HG03025 (cell line): ENCODE measurements around the gene CCRL2.
"Not testable (repeated sequence)": the region's sequence is repeated elsewhere in the genome, so short reads cannot be mapped to it uniquely, and the experiment has no call there.

Experiments
- ATAC-seq: cut with Tn5 transposase; IDR thresholded peaks from one replicate; pipeline ENCODE4 v1.9.1; 2021; ENCODE audit warnings: mild to moderate bottlenecking, moderate library complexity; ENCODE audit not compliant: unreplicated experiment, low FRiP score

The CCRL2 gene

DNA sequence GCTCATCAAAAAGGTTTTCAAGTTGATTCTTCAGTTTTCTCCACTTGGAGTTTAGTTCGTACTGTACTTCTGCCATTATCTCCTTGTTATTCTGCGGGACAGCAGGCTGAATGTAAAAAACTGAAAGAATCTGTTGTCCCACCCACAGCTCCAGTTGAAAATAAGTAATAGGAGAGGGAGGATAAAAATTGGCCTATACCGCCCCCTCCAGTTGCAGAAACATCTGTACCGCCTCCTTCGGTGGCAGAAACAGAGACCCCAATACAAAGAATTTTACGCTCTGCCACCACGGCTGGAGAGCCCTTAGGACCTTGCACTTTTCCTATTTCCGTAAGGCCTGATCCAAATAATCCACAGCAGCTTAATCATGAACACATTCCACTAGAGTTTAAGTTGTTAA lies 20.3 kb downstream of the CCRL2 start:
- ATAC-seq = not testable (repeated sequence)

DNA sequence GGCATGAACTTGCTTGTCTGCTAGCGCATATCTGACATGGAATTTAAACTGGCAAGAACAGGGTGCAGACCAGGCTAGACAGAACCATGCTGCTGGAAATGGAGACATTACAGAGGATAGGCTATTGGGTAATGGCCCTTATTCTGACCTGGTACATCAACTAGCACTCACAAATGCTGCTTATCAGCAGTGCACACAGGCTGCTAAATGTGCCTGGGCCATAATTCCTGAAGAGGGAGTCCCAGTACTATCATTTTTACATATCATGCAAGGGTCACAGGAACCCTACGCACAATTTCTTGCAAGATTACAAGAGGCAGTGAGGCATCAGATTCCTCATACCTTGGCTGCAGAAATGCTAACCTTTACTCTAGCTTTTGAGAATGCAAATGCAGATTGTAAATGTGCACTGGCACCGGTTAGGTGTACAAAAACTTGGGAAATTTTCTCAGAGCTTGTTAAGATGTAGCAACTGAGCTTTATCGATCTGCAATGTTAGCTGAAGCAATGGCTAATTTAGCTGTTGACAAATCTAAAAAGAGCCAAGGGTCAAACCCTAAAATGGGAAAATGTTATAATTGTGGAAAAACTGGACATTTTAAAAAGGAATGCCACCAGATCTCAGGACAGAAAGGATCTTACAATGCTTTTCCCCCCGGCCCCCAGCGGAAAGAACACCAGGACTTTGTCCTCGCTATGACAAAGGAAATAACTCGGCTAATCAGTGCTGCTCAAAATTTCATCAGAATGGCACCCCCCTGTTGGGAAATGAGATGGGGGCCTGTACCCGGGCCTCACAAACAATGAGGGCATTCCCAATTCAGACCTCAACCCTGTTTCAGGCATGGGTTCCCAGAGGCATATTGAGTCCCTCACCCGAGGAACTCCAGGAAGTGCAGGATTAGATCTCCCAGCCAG lies 21.1 kb downstream of the CCRL2 start:
- no peak for ATAC-seq

DNA sequence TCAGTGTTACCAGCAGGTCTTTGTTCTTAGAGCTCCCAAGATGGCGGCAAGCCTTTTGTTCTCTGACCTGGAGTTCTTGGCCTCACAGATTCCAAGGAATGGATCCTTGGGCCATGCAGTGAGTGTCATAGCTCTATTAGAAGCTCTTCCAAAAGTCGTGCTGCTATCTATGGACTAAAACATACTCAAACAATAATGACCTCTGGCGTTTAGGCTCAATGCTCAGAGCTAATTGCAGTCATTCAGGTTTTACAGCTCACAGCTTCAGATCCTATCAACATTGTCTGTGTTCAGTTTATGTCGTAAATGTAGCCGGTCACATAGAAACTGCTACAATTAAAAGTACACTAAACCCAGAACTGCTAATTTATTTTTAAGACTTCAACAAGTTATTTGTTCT lies 22.2 kb downstream of the CCRL2 start:
- ATAC-seq = no peak

DNA sequence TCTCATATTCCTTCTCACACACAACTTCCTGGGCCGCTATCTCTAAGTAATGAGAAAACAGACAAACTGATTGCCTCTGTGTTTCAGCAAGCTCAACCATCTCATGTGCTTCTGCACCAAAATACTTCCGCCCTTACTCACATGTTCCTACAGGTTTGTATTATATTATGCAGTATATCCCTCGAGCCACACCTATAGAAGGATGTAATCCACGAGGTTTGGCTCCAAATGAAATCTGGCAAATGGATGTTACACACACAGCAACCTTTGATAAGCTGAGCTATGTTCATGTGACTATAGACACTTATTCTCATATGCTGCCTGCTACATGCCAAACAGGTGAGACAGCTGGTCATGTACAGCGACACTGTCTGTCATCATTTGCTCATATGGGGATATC lies 22.6 kb downstream of the CCRL2 start:
- ATAC-seq = no peak

DNA sequence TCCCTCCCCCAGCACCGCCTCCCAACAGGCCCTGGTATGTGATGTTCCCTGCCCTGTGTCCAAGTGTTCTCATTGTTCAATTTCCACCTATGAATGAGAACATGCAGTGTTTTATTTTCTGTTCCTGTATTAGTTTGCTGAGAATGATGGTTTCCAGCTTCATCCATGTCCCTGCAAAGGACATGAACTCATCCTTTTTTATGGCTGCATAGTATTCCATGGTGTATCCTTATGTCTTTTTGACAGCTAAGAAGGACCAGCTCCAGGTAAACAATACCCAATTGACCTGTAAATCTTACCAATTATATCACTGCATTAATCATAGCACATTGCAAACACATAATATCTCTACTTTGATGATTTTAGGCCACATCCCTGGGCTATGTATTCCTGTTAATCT lies 23.8 kb downstream of the CCRL2 start:
- ATAC-seq = not testable (repeated sequence)

DNA sequence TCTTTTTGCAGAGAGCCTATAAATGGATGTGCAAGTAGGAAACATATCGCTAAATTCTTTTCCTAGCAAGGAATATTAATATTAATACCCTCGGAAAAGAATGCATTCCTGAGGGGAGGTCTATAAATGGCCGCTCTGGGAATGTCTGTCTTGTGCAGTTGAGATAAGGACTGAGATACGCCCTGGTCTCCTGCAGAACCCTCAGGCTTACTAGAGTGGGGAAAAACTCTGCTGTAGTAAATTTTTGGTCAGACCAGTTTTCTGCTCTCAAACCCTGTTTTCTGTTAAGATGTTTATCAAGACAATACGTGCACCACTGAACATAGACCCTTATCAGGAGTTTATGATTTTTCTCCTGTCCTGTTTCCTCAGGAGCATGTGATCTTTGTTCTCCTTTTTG lies 24.8 kb downstream of the CCRL2 start:
- ATAC-seq = not testable (repeated sequence)

DNA sequence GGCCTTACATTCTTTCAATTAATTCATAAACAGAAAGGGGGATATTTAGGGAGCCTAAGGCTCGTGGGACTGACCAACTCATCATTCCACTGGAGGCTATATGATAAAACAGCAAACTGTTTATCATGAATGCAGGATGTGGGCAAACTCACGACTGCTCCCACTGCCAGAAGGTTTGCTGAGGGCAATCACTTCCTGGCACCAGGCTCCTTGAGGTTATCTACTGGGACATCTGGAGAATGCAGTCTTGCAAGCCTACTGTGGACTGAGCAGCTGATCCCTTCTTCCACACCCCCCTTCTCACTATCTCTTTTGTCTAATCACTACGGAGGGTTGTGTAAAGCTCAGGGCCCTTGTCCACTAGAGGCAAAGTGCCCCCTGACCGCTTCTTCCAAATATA lies 26.1 kb downstream of the CCRL2 start:
- ATAC-seq = not testable (repeated sequence)

DNA sequence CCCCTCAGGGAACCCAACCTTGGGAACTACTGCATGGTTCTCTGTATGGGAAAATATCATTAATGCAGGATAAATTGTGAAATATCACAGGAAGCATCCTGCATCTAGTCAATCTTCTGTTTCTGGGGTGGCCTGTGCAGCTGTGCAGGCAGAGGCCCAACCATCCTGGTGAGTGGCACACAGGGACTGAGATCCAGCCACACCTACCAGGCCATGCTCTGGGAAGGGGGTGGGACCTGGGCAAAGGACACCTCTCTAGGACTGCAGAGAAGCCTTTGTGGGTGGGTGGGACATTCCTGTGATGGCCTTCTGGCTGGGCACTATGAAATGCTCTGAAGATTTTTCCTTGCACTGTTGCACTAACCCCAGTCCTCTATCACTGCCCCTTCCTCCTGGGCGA lies 26.8 kb downstream of the CCRL2 start:
- no peak for ATAC-seq

DNA sequence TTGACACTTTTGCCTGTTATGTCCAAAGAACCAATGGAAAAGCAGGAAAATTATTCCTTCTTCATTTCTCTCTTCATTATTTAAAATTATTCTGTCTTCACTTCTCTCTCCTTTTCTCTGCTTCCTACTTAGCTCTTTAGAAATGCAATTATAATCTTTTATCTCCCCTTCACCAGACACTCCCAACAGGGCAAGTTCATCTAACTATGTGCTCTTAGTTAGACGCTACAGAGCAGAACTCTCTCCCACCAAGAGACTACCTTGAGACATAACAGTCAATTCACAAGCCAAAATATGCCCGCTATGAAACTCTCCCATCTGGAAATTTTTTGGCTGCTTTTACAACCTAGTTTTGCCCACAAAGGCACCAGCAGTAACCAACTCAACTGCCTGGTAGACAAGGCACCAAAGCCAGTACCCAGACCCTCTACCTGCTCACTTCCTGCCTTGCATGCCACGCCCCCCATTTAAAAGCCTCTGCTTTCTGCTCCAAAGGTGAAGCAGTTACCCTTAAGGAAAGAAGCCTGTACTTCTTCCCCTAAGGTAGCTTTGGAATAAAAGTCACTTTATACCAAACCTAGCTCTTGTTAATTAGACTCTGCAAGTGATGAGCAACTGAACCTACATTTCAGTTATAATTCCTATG lies 28.1 kb downstream of the CCRL2 start:
- no peak for ATAC-seq

DNA sequence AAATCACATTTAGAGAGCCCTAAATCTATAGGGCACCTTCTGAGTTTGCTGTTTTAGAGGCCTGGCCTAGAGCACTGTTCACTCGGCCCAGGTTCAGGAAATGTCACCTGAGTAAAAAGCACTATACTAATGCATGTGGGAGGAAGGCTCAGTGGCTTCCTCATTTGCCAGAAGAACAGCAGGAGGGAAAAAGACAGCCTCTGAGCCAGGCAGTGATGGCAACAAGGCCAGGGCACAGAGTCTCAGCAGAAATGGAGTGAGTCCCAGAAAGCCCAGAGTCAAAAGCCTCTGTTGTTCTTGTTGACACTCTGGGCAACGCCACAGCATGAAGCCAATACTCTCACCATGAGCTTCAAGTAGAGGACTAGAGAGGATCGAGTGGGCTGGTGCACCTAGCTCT lies 31.8 kb downstream of the CCRL2 start:
- ATAC-seq = no peak

DNA sequence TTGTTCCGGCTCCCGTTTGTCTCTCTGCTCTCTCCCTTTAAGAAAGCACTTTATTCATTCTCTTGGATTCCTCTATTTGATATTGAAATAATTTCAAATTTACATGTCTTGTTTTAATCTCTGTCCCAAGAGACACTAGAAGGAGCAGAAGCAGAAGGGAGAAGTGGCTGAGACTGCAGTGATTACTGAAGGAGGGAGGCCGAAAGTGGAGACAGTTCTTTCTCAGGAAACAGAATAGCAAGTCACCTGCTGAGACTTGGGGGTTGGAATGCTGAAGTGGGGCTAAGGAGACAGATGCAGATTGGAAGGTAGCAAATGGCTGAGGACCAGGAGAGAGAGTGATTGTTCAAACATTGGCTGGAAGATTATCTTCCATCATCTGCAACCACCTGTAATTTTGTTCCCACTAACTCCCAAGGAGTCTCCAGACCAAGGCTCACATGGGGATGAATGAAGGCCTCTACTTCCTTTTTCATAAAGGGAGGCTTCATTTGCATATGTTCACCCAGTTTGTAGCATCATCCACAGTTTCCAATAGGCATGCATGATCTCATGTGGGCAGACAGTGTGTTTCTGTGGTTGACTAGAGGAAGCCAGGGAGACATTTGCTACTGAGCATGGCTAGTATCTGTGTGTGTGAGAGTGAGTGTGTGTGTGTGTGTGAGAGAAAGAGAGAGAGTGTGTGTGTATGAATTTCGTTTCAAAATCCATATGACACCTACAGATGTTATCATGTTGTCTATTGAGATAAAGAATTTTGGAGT lies 33.7 kb downstream of the CCRL2 start:
- ATAC-seq = no peak

DNA sequence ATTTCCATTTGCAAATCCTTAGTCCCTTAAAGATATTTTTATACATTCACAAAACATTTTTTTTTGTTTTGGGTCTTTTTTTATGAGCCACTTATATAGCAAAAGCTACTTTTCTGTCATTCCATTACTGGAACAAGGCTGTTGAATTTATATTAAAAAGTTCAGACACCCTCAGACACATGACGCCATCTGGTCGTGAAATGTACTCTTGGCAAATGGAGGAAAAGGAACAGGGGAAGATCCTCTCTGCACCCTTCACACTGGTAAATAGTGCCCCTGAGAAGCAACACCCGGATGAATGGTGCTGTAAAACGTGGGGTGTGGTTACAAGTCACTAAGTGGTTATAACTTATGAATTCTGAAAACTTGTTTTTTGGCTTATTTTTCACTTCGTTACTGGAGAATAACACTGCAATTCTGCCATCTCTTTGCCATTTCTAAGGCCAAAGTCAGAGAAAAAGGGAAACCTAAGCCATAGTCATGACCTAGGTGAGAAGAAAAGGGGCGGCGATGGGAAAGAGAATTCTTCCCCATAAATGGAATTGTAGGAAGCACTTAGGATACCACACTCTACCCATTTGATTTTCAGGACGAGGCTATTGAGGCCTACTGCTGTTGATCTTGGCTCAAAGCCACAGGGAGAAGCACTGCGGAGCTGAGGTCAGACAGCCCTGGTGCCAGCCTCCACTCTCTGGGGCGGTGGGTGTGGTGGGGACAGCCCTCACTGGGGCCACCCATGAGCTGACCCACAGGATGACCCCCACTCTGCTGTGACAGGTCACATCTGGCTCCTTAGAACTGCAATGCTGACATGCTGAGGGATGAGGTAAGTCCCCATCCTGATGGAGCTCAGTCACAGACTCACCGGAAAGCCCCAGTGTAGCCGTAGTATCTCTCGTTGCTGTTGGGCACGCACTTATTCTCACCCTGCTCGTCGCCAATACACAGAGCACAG lies 35.8 kb downstream of the CCRL2 start:
- no peak for ATAC-seq

DNA sequence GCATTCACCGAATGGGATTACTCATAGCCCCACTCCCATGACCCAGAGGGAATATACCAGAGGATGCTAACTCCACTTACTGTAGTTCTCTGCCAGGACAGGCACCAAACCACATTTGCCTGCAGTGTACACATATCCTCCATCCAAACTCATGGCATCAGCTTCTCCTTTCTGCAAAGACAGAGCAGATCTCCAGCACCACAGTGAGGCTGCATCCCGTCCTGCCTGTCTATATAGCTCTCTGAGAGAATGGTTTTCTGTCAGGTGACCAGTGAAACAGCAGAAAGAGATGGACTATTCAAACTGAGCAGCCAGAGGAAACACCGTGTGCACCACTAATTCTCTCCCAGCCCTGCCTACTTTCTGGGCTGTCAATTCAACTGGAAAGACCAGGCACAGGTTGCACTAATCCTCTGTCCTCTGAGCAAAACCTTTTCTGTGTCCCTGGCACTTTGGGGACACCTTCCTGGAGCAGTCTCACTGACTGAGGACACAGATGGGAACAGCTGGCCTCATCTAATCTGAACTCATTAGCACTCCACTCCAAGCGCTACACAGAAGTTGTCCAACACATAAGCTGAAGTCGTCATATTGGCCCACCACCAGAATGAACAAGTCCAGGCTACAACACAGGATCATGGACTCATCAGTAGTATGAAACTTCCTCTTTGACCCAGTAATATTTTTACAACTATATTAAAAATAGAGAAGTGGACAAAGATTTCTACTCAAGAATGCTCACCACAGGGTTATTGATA lies 40.3 kb downstream of the CCRL2 start:
- no peak for ATAC-seq

DNA sequence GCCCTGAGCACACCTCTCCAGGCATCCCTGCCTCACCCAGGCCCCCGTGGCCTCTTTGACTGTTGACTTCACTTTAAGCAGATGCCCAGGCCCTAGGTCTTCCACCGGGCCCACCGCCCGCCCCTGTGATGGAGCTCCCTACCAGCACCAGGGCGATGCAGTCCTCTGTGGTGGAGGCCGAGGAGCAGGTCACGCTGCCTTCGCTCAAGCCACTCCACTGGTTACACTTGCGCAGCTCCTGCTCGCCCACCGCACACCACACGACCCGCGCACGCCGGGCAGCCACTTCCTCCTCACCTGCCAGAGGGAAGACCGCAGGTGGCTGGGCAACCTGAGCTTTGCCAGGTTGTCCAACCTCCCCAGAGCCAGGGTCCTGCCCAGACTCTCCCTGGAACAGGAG lies 41.7 kb downstream of the CCRL2 start:
- no peak for ATAC-seq

DNA sequence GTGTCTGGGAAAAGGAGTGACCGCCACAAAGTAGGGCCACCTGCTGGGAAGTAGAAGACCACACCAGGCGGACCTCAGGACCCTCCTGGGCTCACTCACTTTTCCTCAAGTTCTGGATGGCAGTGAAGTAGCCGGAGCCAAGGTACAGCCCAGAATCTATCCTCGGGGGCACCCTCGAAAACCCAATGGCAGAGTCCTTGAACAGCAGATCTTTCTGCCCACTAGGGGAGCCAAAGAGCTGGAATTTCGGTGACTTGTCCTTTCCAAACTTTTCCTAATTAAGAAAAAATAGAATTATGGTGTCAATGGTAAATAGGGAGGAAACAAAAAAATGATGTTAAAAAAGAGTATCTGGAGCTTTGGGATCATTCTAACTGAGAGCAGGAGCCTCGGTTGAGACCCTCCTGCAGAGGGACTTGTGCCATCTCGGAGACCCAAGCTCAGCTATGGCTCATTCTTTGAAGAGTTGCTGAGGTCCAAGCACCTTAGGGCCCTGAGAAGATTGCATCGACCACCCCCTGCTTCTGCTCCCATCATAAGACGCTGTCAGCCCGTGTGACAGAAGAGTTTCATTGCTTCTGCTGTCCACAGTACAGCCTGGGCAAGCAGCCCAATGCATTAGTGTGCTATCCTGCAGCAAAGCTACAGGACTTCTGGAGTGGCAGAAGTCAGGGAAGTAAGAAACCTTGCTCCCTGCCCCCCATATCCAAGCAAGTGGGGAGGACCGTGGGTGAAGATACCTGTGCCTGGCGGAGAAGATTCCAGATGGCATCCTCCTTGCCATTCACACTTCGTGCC lies 42.9 kb downstream of the CCRL2 start:
- no peak for ATAC-seq

DNA sequence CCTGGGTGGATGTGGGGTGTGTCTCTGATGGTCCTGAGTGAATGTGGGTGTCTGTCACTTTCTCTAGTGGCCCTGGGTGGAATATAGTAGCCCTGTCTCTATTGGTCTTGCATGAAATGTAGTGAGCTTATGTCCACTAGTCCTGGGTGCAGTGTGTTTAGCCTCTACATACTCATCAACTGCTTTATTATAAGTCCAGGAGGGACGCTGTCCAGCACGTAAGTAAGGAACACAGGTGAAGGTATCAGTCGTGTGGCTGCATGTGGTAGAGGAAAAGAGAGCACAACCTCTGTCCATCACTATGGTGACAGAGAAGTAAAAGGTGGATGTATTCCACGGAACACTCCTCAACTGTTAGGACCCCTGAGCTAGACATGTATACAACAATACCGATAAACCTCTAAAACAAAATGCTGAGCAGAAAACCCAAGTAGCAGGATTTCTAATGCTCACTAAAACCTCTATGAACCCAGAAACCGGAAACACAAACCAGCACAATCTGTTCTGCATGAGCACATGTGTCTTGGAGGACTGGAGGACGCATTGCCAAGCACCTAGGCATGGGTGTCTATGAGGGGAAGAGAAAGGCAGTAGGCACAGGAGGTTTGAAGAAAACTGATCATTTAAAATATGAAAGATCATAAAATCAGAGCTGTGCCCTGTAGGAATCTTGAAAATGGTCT lies 46.6 kb downstream of the CCRL2 start:
- ATAC-seq = no peak

DNA sequence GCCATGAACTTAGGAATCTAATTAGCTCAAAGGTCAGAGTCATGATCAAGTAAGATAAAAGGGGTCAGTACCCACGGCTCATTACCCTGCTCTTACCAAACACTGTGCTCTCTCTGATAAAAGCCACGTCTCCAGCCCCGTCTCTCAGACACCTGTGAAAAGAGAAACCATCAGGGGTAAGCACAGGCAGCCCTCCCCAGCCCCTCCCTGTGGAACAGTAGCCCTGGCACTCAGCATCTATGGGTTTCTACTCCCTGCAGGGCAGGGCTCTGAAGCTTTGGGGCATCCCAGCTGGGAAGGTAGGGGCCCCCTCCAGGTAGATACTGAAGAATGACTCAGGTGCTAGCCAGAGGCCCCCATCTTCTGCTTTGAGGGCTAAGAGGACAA lies 47.1 kb downstream of the CCRL2 start:
- ATAC-seq = no peak

DNA sequence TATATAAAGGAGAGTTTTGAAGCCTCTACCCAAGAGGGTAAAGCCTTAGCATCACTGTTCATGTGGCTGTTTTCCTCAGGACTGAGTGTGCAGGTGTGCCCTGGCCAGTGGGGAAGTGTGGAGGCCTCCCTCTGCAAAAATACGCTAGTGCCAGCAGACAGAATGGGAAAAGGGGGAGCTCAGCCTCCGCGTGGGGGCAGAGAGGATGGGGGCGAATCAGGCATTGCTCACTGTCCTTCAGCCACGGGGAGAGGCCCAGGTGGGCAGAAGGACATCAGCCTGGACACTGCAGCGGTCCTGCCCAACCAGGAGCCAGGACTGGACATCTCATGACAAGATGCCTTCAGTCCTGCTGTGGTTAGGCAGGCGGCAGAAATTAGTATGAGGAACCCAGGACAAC lies 47.5 kb downstream of the CCRL2 start:
- ATAC-seq = no peak
